OCI-LY1 (cell line): Measurements from ENCODE around the gene ZBP1.

Experiments used
- H2AFZ ChIP-seq: fragments of 200-600 bp; sonication (generic), shearing (Covaris generic); 2 replicates; pipeline ENCODE4 v1.6.0; 2014; ENCODE audit warnings: antibody characterized with exemption, mild to moderate bottlenecking, low read length
- H3F3A ChIP-seq: fragments of 200-600 bp; sonication (generic), shearing (Covaris generic); 2 replicates; pipeline ENCODE4 v1.6.0; 2014; ENCODE audit warnings: mild to moderate bottlenecking, antibody characterized with exemption, low read length, moderate library complexity; ENCODE audit not compliant: insufficient read depth
- H3K27ac ChIP-seq: fragments of 200-600 bp; sonication (generic); 2 replicates; pipeline ENCODE4 v1.5.1; 2014; ENCODE audit warnings: low read length, mixed run types, mild to moderate bottlenecking, low read depth; ENCODE audit not compliant: poor library complexity, severe bottlenecking
- H3K27me3 ChIP-seq: fragments of 200-600 bp; sonication (generic); 2 replicates; pipeline ENCODE4 v1.6.0; 2014; ENCODE audit warnings: antibody characterized with exemption, mild to moderate bottlenecking, low read length, moderate library complexity; ENCODE audit not compliant: insufficient read depth
- H3K36me3 ChIP-seq: fragments of 200-600 bp; sonication (generic); 2 replicates; pipeline ENCODE4 v1.6.1; 2014; ENCODE audit warnings: mild to moderate bottlenecking, antibody characterized with exemption, low read length, moderate library complexity, mixed read lengths; ENCODE audit not compliant: insufficient read depth
- H3K4me1 ChIP-seq: fragments of 200-600 bp; sonication (generic); 2 replicates; pipeline ENCODE4 v1.5.1; 2014; ENCODE audit warnings: mild to moderate bottlenecking, low read length, moderate library complexity; ENCODE audit not compliant: insufficient read depth, severe bottlenecking
- H3K4me2 ChIP-seq: fragments of 200-600 bp; sonication (generic), shearing (Covaris generic); 2 replicates; pipeline ENCODE4 v1.6.1; 2014; ENCODE audit warnings: low read length
- H3K4me3 ChIP-seq: fragments of 200-600 bp; sonication (generic); 2 replicates; pipeline ENCODE4 v1.5.1; 2014; ENCODE audit warnings: low read length, low read depth, mild to moderate bottlenecking, mixed read lengths; ENCODE audit not compliant: poor library complexity, severe bottlenecking
- H3K79me2 ChIP-seq: fragments of 200-600 bp; shearing (Covaris generic); 2 replicates; pipeline ENCODE4 v1.6.1; 2016; ENCODE audit warnings: mixed run types, low read length, mixed read lengths; ENCODE audit not compliant: insufficient read depth
- H3K9ac ChIP-seq: fragments of 200-600 bp; sonication (generic), shearing (Covaris generic); 2 replicates; pipeline ENCODE4 v1.6.1; 2014; ENCODE audit warnings: mild to moderate bottlenecking, low read length, mixed read lengths
- H3K9me2 ChIP-seq: fragments of 200-600 bp; sonication (generic), shearing (Covaris generic); 2 replicates; pipeline ENCODE4 v1.6.1; 2014; ENCODE audit warnings: low read depth, mild to moderate bottlenecking, low read length, mixed read lengths
- H3K9me3 ChIP-seq: fragments of 200-600 bp; shearing (Covaris generic); 2 replicates; pipeline ENCODE4 v1.6.1; 2014; ENCODE audit warnings: low read length, mixed read lengths
- H4K20me1 ChIP-seq: fragments of 200-600 bp; sonication (generic), shearing (Covaris generic); 2 replicates; pipeline ENCODE4 v1.6.0; 2016; ENCODE audit warnings: mild to moderate bottlenecking, low read length; ENCODE audit not compliant: insufficient read depth
- CTCF ChIP-seq: fragments of 200-600 bp; sonication (generic), shearing (Covaris generic); IDR thresholded peaks from 2 replicates; pipeline ENCODE4 v1.5.1; 2017; ENCODE audit warnings: mild to moderate bottlenecking, antibody characterized with exemption, low read length, moderate library complexity, mixed read lengths
- EZH2 ChIP-seq: fragments of 200-600 bp; sonication (generic), shearing (Covaris generic); IDR thresholded peaks from 2 replicates; pipeline ENCODE4 v1.8.0; 2017; ENCODE audit warnings: borderline replicate concordance, mixed run types, mild to moderate bottlenecking, antibody characterized with exemption, low read length, moderate library complexity, mixed read lengths

ZBP1 gene

DNA sequence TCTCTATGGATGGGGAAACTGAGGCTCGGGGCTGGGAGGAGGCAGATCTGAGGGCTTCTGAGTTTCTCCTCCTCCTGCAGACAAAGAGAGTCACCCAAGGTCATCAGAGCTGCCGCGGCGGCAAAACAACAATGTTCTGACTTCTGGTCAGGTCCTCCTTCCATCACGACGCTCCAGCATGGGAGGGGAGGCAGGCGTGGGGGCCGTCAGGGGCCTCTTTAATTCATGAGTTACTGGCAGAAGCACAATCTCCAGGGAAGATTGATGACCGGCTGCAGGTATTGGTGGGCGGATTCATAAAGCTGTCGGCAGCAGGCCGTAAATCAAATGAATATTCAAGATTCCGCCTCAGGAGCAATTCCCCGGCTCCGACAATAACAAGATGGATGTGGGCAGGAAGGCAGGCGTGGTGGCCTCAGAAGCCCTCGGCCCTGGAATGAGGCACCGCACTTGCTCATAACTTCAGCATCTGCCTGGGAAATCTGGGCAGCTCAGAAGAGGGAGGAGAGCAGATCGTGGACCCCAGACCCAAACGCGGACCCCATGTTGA, 40.3 kb downstream of the ZBP1 start:
- no peaks in the 10 kb centered on the region for H3K4me1 ChIP-seq
- 0 out of 2 replicates have a peak, but pooled peaks cover 7% of the 10 kb centered on the region for H3K27me3 ChIP-seq
- no peaks in the 10 kb centered on the region for H3F3A ChIP-seq
- no peaks in the 10 kb centered on the region for H3K9me3 ChIP-seq
- no peaks in the 10 kb centered on the region for H3K36me3 ChIP-seq
- TF ChIP-seq CTCF (no peak), EZH2 (no peak)
- H3K79me2 ChIP-seq, result no peaks in the 10 kb centered on the region
- no peak overlapping the region for H2AFZ ChIP-seq
- no peak overlapping the region for H3K27ac ChIP-seq
- no peak overlapping the region for H3K4me2 ChIP-seq
- no peaks in the 10 kb centered on the region for H3K9me2 ChIP-seq
- H4K20me1 ChIP-seq, result no peaks in the 10 kb centered on the region
- no peak overlapping the region for H3K9ac ChIP-seq
- no peak overlapping the region for H3K4me3 ChIP-seq

DNA sequence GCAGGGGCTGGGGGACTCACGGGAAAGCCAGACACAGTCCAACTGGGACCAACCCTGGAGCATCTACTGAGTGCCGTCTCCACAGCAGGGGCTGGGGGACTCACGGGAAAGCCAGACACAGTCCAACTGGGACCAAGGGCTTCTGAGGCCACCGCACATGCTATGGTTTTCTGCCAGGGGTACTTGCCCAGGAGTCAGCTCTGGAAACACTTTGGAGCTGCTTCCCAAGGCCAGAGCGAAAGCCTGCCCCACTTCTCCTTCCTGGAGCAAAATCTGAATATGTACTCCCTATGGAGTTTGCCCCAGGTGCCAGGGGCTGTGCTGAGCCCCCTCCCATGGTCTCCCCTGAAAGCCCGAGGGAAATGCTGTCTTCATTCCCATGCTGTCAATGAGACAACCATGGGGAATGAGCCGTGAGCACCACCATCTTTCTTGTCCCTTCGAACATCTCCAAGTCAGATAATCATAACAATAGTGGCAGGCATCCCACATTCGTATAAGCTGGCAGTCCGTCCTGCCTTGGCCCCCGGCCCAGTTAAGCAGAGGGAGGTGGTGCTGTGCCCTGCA, 40.8 kb downstream of the ZBP1 start:
- Histone ChIP-seq H3K9me3 (no peaks in the 10 kb centered on the region), H3K4me2 (no peak overlapping the region), H3K79me2 (no peaks in the 10 kb centered on the region), H2AFZ (no peak overlapping the region), H3F3A (no peaks in the 10 kb centered on the region), H3K36me3 (no peaks in the 10 kb centered on the region), H3K27me3 (0 out of 2 replicates have a peak, but pooled peaks cover 10% of the 10 kb centered on the region), H3K4me1 (no peaks in the 10 kb centered on the region), H3K27ac (no peak overlapping the region), H3K4me3 (no peak overlapping the region), H3K9ac (no peak overlapping the region), H4K20me1 (no peaks in the 10 kb centered on the region), H3K9me2 (no peaks in the 10 kb centered on the region)
- TF ChIP-seq EZH2 (no peak), CTCF (no peak)

GRCh38 chr20:57578476-57579165, 41.6 kb downstream of the ZBP1 start:
- H3K4me3 ChIP-seq, result no peak overlapping the region
- no peaks in the 10 kb centered on the region for H3K4me1 ChIP-seq
- no peak overlapping the region for H3K4me2 ChIP-seq
- H3K9me2 ChIP-seq, result no peaks in the 10 kb centered on the region
- H2AFZ ChIP-seq, result no peak overlapping the region
- H3K27me3 ChIP-seq, result 0 out of 2 replicates have a peak, but pooled peaks cover 7% of the 10 kb centered on the region
- H4K20me1 ChIP-seq, result no peaks in the 10 kb centered on the region
- no peaks in the 10 kb centered on the region for H3K36me3 ChIP-seq
- no peak overlapping the region for H3K27ac ChIP-seq
- no peaks in the 10 kb centered on the region for H3F3A ChIP-seq
- TF ChIP-seq CTCF (no peak), EZH2 (no peak)
- no peak overlapping the region for H3K9ac ChIP-seq
- no peaks in the 10 kb centered on the region for H3K9me3 ChIP-seq
- H3K79me2 ChIP-seq, result no peaks in the 10 kb centered on the region
